Prostate gland (tissue), 2 donors: ENCODE results near the gene IER2.

Experiments used
- CTCF ChIP-seq, 4 experiments: fragments of 200-600 bp in 2 of 4; fragments of 450-650 bp in 2 of 4; sonication (generic) in 2 of 4; IDR thresholded peaks; 1 replicate in 3 of 4; 2 replicates in 1 of 4; pipeline ENCODE4 v1.5.1; 2016 to 2019; ENCODE audit warnings: antibody characterized with exemption in 4 of 4, mild to moderate bottlenecking in 2 of 4, moderate library complexity in 2 of 4
- POLR2A ChIP-seq: fragments of 450-650 bp; IDR thresholded peaks from one replicate; pipeline ENCODE4 v1.6.1; 2016; ENCODE audit warnings: antibody characterized with exemption, mild to moderate bottlenecking
- POLR2AphosphoS5 ChIP-seq: sonication (generic); formaldehyde crosslinking; IDR thresholded peaks from one replicate; pipeline ENCODE4 v1.6.1; 2017; ENCODE audit warnings: antibody characterized with exemption

GRCh38 chr19:13102416-13102665 lies 47.9 kb upstream of the IER2 start:
- TF ChIP-seq CTCF (IDR thresholded peaks at IDR 0.05): no peak
- TF ChIP-seq POLR2A: no peak
- no peak for TF ChIP-seq POLR2AphosphoS5
